A673 (cell line): ENCODE data around the gene CHMP1B. TPM values are rescaled to one million over a fixed set of nuclear protein-coding genes. Genes with fewer than 3 reads are reported as not detected.

Source experiments
- BruUV-seq: library from RNA; stranded (reverse); fragments of 400-500 nt; replicated peaks from 2 replicates; lab custom pipeline; 2021; lab: Mats Ljungman, UMichigan
- CTCF ChIA-PET: fragments of 300-600 bp; sonication (Branson Sonifier 250); formaldehyde crosslinking; loops from one replicate; lab custom pipeline; 2022; ENCODE audit warnings: antibody characterized with exemption; lab: Charles Lee
- POLR2A ChIA-PET: fragments of 300-600 bp; sonication (Branson Sonifier 250); formaldehyde crosslinking; loops from one replicate; lab custom pipeline; 2022; ENCODE audit warnings: antibody characterized with exemption; ENCODE audit not compliant: low non-redundant PET; lab: Charles Lee
- DNase-seq: peaks from one replicate; pipeline ENCODE4 v3.0.0-alpha.2; 2015; ENCODE audit warnings: low spot score
- H3K27ac ChIP-seq: fragments of 200-600 bp; sonication (generic); 2 replicates; pipeline ENCODE4 v1.5.1; 2016; ENCODE audit warnings: mixed run types, low read depth, mild to moderate bottlenecking, mixed read lengths, antibody characterized with exemption, low read length; ENCODE audit not compliant: poor library complexity, severe bottlenecking
- H3K27me3 ChIP-seq: fragments of 200-600 bp; sonication (generic); replicated peaks from 2 replicates; pipeline ENCODE4 v1.6.1; 2017; ENCODE audit warnings: mixed run types, low read depth, mild to moderate bottlenecking, mixed read lengths, antibody characterized with exemption, low read length; ENCODE audit not compliant: insufficient read depth, poor library complexity
- H3K36me3 ChIP-seq: fragments of 200-600 bp; sonication (generic); 2 replicates; pipeline ENCODE4 v1.6.1; 2016; ENCODE audit warnings: mixed run types, mild to moderate bottlenecking, mixed read lengths, antibody characterized with exemption, low read length; ENCODE audit not compliant: insufficient read depth, poor library complexity, severe bottlenecking
- H3K4me1 ChIP-seq: fragments of 200-600 bp; sonication (generic); 2 replicates; pipeline ENCODE4 v1.6.1; 2017; ENCODE audit warnings: mixed run types, mild to moderate bottlenecking, mixed read lengths, antibody characterized with exemption, low read length; ENCODE audit not compliant: insufficient read depth, poor library complexity, severe bottlenecking
- H3K4me3 ChIP-seq: fragments of 200-600 bp; sonication (generic); 2 replicates; pipeline ENCODE4 v1.5.1; 2016; ENCODE audit warnings: low read depth, mixed run types, mild to moderate bottlenecking, mixed read lengths, low read length; ENCODE audit not compliant: poor library complexity, severe bottlenecking
- H3K9me3 ChIP-seq: fragments of 200-600 bp; sonication (generic); 2 replicates; pipeline ENCODE4 v1.6.1; 2016; ENCODE audit warnings: mixed run types, low read depth, mild to moderate bottlenecking, mixed read lengths, antibody characterized with exemption, low read length; ENCODE audit not compliant: poor library complexity, severe bottlenecking
- EZH2 ChIP-seq: fragments of 200-600 bp; sonication (generic); IDR thresholded peaks from 2 replicates; pipeline ENCODE4 v1.6.1; 2017; ENCODE audit warnings: borderline replicate concordance, low read depth, mild to moderate bottlenecking, mixed read lengths, antibody characterized with exemption, low read length; ENCODE audit not compliant: poor library complexity, severe bottlenecking
- intact Hi-C: fragments of 100-400 bp; cut with micrococcal nuclease; formaldehyde crosslinking; loops from one replicate; pipeline ENCODE4 v1.10.0; 2022; ENCODE audit not compliant: unreplicated experiment
- total RNA-seq: library from RNA; stranded (reverse); gene quantifications from 2 replicates; pipeline ENCODE4 v1.2.3, GENCODE V29; 2021
- TF ChIP-seq, protein P1 (sequence below): fragments of 300-800, 200-600 bp; sonication (generic); conservative IDR thresholded peaks from 2 replicates; pipeline ENCODE4 v1.5.1; 2017; ENCODE audit warnings: low read depth, mild to moderate bottlenecking, antibody characterized with exemption, low read length, moderate library complexity, mixed read lengths

The CHMP1B gene
- total RNA-seq, 1 experiment from 2014 or later = 17.1 TPM

DNA sequence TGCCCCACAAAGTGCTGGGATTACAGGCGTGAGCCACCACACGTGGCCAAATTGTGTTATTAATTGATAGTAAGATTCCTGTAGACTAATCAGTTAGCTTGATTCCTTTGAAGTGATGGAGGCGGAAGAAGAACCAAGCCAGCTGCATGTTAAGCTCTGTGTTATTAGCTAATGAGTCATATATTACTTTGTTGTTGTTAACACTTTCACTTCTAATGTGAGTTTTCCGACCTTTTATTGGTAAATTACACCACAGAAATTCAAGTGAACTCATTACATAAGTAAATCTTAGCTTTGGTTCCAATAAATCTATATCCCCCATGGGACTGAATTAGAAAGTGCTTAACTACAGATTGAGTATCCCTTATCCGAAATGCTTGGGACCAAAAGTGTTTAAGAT, 20.3 kb downstream of the CHMP1B start:
- no peak overlapping the region for H3K27ac ChIP-seq
- no peak for DNase-seq
- no peak for TF ChIP-seq EZH2
- TF ChIP-seq, protein P1, sequence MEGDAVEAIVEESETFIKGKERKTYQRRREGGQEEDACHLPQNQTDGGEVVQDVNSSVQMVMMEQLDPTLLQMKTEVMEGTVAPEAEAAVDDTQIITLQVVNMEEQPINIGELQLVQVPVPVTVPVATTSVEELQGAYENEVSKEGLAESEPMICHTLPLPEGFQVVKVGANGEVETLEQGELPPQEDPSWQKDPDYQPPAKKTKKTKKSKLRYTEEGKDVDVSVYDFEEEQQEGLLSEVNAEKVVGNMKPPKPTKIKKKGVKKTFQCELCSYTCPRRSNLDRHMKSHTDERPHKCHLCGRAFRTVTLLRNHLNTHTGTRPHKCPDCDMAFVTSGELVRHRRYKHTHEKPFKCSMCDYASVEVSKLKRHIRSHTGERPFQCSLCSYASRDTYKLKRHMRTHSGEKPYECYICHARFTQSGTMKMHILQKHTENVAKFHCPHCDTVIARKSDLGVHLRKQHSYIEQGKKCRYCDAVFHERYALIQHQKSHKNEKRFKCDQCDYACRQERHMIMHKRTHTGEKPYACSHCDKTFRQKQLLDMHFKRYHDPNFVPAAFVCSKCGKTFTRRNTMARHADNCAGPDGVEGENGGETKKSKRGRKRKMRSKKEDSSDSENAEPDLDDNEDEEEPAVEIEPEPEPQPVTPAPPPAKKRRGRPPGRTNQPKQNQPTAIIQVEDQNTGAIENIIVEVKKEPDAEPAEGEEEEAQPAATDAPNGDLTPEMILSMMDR = no peak
- no peaks in the 10 kb centered on the region for H3K4me1 ChIP-seq
- no peaks in the 10 kb centered on the region for H3K36me3 ChIP-seq
- H3K4me3 ChIP-seq = no peak overlapping the region
- no peaks in the 10 kb centered on the region for H3K9me3 ChIP-seq
- ChIA-PET CTCF (no interaction called here), POLR2A (no interaction called here)
- H3K27me3 ChIP-seq = peaks cover 15% of the 10 kb centered on the region
- no TSS peak for BruUV-seq
- intact Hi-C loops = loop anchor here (5.0 to 10.0 kb wide), 2 partner anchors 139 to 217 kb away; no protein-coding TSS in a partner anchor

DNA sequence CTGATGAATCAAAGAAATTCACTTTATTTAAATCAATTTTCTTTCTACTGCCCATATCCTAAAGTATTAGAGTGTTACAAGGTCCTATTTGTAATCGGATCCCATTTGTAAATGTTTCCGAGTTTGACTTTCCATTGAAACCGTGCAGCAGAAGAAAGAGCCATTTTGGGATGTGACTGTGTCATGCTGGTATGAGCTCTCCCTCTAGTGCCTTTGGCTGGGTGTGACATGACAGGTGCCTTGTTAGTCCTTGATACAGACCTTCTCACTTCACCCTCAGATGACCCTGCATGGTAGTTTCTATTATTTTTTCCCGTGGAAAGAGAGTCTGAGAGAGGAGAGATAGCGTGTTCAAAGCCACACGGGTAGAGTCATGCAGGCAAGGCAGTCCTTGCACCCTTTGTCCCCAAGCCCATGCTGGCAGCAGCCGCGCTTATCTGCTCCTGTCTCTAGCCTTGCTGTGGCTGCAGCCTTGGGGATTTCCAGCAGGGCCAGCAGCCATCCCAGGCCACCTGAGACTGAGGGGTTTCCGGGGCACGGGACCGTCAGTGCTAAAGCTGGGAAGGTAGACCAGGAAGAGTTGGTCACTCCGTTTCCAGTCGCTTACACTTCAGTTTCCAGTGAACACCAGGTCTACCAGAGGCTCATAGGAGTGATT, 21.4 kb downstream of the CHMP1B start:
- H3K27me3 ChIP-seq = peaks cover 15% of the 10 kb centered on the region
- no peak overlapping the region for H3K4me3 ChIP-seq
- ChIA-PET POLR2A (no interaction called here), CTCF (no interaction called here)
- intact Hi-C loops = loop anchor here (5.0 to 10.0 kb wide), 2 partner anchors 140 to 218 kb away; no protein-coding TSS in a partner anchor
- H3K27ac ChIP-seq = no peak overlapping the region
- TF ChIP-seq EZH2 = no peak
- TF ChIP-seq, protein P1 = peak; percentile 57
- no peaks in the 10 kb centered on the region for H3K4me1 ChIP-seq
- no peaks in the 10 kb centered on the region for H3K9me3 ChIP-seq
- BruUV-seq = no TSS peak
- DNase-seq = peak; percentile 33
- H3K36me3 ChIP-seq = no peaks in the 10 kb centered on the region

DNA sequence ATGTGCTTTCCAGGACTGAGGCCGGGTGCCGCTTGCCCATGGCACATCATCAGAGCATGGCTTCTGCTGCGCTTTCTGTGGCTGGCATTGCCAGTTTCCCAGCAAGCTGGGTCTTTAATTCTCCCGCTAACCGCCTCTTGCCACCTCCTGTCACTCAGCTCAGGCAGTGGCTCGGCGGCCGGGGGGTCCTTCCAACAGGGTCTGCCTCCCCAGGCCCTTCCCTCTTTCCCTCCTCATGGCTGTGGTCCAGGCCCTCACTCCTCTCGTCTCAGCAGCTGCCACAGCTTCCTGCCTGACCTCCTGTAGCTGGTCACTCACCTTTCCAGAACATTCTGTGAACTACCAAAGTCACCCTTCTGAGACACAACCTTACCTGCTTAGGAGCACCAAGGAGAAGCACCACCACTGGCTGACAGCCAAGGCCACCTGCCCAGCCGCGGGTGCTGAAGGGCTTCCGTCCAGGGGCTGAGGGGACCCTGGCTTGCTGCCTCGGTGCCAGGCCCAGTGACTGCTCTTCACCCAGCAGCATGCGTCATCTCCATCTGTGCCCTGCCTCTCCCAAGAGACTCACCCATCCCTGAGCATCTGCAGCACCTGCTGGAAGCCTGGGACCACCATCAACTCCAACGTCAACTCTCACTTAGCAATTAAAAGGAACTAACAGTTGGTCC, 22.6 kb downstream of the CHMP1B start:
- TF ChIP-seq, protein P1 = no peak
- H3K9me3 ChIP-seq = no peaks in the 10 kb centered on the region
- no TSS peak for BruUV-seq
- H3K27me3 ChIP-seq = peaks cover 15% of the 10 kb centered on the region
- intact Hi-C loops = loop anchor here (5.0 to 10.0 kb wide), 2 partner anchors 142 to 219 kb away; no protein-coding TSS in a partner anchor
- H3K4me1 ChIP-seq = no peaks in the 10 kb centered on the region
- H3K36me3 ChIP-seq = no peaks in the 10 kb centered on the region
- DNase-seq = no peak
- ChIA-PET POLR2A (no interaction called here), CTCF (no interaction called here)
- H3K27ac ChIP-seq = no peak overlapping the region
- no peak overlapping the region for H3K4me3 ChIP-seq
